Measurements from ENCODE around the gene GINS3. TPM values are rescaled to one million over a fixed set of nuclear protein-coding genes. Genes with fewer than 3 reads are reported as not detected.

GINS3 gene
- total and polyA plus RNA-seq, 4 donors = 0.76 to 5.9 (median 1.2) TPM

- Histone ChIP-seq H3K27ac (ENCODE audit: low read depth in 1 of 2, low read length in 2 of 2) (no peak overlapping the region), H3K9me3 (ENCODE audit: control insufficient read depth in 4 of 4, low read length in 3 of 4) (no peaks in the 10 kb centered on the region), H3K9ac (ENCODE audit: low read depth in 1 of 2, low read length in 2 of 2) (no peak overlapping the region), H3K4me1 (ENCODE audit: control insufficient read depth in 4 of 4, insufficient read depth in 4 of 4, low read length in 3 of 4) (no peaks in the 10 kb centered on the region), H3K4me3 (ENCODE audit: low read depth in 1 of 3, low read length in 3 of 3) (no peak overlapping the region), H3K36me3 (ENCODE audit: control insufficient read depth in 4 of 4, insufficient read depth in 3 of 4, low read depth in 1 of 4, low read length in 3 of 4) (no peaks in the 10 kb centered on the region), H3K27me3 (ENCODE audit: control insufficient read depth in 4 of 4, insufficient read depth in 4 of 4, low read length in 3 of 4) (no peaks in the 10 kb centered on the region)
- no peak for TF ChIP-seq RXRA (IDR thresholded peaks at IDR 0.05)
- DNase-seq (ENCODE audit: low spot score) = no peak
- WGBS = 77% methylated on average over 11 of the region's 11 CpGs
Measured at GRCh38 chr16:58428621-58429542, 36.6 kb downstream of the GINS3 start.

GRCh38 chr16:58430718-58431117 lies 38.4 kb downstream of the GINS3 start:
- no peaks in the 10 kb centered on the region for H3K4me1 ChIP-seq (ENCODE audit: control insufficient read depth in 4 of 4, insufficient read depth in 4 of 4, low read length in 3 of 4)
- no peaks in the 10 kb centered on the region for H3K36me3 ChIP-seq (ENCODE audit: control insufficient read depth in 4 of 4, insufficient read depth in 3 of 4, low read depth in 1 of 4, low read length in 3 of 4)
- no peak overlapping the region for H3K9ac ChIP-seq (ENCODE audit: low read depth in 1 of 2, low read length in 2 of 2)
- DNase-seq (ENCODE audit: low spot score) = no peak
- H3K27me3 ChIP-seq (ENCODE audit: control insufficient read depth in 4 of 4, insufficient read depth in 4 of 4, low read length in 3 of 4) = no peaks in the 10 kb centered on the region
- H3K27ac ChIP-seq (ENCODE audit: low read depth in 1 of 2, low read length in 2 of 2) = no peak overlapping the region
- WGBS = 93% methylated on average over 6 of the region's 6 CpGs
- no peaks in the 10 kb centered on the region for H3K9me3 ChIP-seq (ENCODE audit: control insufficient read depth in 4 of 4, low read length in 3 of 4)
- H3K4me3 ChIP-seq (ENCODE audit: low read depth in 1 of 3, low read length in 3 of 3) = no peak overlapping the region
- TF ChIP-seq YY1 (IDR thresholded peaks at IDR 0.05) = no peak

GRCh38 chr16:58433569-58433951 lies 41.3 kb downstream of the GINS3 start:
- no peak overlapping the region for H3K4me3 ChIP-seq (ENCODE audit: low read depth in 1 of 3, low read length in 3 of 3)
- no peaks in the 10 kb centered on the region for H3K9me3 ChIP-seq (ENCODE audit: control insufficient read depth in 4 of 4, low read length in 3 of 4)
- WGBS = 48% methylated on average over 4 of the region's 4 CpGs
- TF ChIP-seq, protein P1, sequence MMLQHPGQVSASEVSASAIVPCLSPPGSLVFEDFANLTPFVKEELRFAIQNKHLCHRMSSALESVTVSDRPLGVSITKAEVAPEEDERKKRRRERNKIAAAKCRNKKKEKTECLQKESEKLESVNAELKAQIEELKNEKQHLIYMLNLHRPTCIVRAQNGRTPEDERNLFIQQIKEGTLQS (IDR thresholded peaks at IDR 0.05) = no peak
- no peak for TF ChIP-seq CTCF (IDR thresholded peaks at IDR 0.05; ENCODE audit: low read depth, low read length, missing input control)
- no peak for TF ChIP-seq YY1 (IDR thresholded peaks at IDR 0.05)
- TF ChIP-seq, protein P2, sequence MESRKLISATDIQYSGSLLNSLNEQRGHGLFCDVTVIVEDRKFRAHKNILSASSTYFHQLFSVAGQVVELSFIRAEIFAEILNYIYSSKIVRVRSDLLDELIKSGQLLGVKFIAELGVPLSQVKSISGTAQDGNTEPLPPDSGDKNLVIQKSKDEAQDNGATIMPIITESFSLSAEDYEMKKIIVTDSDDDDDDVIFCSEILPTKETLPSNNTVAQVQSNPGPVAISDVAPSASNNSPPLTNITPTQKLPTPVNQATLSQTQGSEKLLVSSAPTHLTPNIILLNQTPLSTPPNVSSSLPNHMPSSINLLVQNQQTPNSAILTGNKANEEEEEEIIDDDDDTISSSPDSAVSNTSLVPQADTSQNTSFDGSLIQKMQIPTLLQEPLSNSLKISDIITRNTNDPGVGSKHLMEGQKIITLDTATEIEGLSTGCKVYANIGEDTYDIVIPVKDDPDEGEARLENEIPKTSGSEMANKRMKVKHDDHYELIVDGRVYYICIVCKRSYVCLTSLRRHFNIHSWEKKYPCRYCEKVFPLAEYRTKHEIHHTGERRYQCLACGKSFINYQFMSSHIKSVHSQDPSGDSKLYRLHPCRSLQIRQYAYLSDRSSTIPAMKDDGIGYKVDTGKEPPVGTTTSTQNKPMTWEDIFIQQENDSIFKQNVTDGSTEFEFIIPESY (IDR thresholded peaks at IDR 0.05) = no peak
- no peak for TF ChIP-seq HNF4A (conservative IDR thresholded peaks at IDR 0.05)
- TF ChIP-seq MAX (IDR thresholded peaks at IDR 0.05) = no peak
- TF ChIP-seq EGR1 (IDR thresholded peaks at IDR 0.05; ENCODE audit: low read depth in 2 of 2) = no peak
- no peak overlapping the region for H3K9ac ChIP-seq (ENCODE audit: low read depth in 1 of 2, low read length in 2 of 2)
- no peaks in the 10 kb centered on the region for H3K4me1 ChIP-seq (ENCODE audit: control insufficient read depth in 4 of 4, insufficient read depth in 4 of 4, low read length in 3 of 4)
- H3K27ac ChIP-seq (ENCODE audit: low read depth in 1 of 2, low read length in 2 of 2) = no peak overlapping the region
- H3K36me3 ChIP-seq (ENCODE audit: control insufficient read depth in 4 of 4, insufficient read depth in 3 of 4, low read depth in 1 of 4, low read length in 3 of 4) = no peaks in the 10 kb centered on the region
- no peak for DNase-seq (ENCODE audit: low spot score)
- H3K27me3 ChIP-seq (ENCODE audit: control insufficient read depth in 4 of 4, insufficient read depth in 4 of 4, low read length in 3 of 4) = no peaks in the 10 kb centered on the region
